ENCODE data around the gene DEAF1.

GRCh38 chr11:607971-608659 lies 86.9 kb downstream of the DEAF1 start:
- TF ChIP-seq, protein P1, sequence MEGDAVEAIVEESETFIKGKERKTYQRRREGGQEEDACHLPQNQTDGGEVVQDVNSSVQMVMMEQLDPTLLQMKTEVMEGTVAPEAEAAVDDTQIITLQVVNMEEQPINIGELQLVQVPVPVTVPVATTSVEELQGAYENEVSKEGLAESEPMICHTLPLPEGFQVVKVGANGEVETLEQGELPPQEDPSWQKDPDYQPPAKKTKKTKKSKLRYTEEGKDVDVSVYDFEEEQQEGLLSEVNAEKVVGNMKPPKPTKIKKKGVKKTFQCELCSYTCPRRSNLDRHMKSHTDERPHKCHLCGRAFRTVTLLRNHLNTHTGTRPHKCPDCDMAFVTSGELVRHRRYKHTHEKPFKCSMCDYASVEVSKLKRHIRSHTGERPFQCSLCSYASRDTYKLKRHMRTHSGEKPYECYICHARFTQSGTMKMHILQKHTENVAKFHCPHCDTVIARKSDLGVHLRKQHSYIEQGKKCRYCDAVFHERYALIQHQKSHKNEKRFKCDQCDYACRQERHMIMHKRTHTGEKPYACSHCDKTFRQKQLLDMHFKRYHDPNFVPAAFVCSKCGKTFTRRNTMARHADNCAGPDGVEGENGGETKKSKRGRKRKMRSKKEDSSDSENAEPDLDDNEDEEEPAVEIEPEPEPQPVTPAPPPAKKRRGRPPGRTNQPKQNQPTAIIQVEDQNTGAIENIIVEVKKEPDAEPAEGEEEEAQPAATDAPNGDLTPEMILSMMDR (IDR thresholded peaks at IDR 0.05) = no peak
- TF ChIP-seq EP300 (IDR thresholded peaks at IDR 0.05) = no peak
- no peak for TF ChIP-seq POLR2A (IDR thresholded peaks at IDR 0.05)
